HepG2 (cell line): Measurements from ENCODE around the gene CABP2. TPM values are rescaled to one million over a fixed set of nuclear protein-coding genes. Genes with fewer than 3 reads are reported as not detected.
A peak's percentile ranks its signal among the peaks of the same experiment; 100 is the strongest.

Experiments
- BATF2 ChIP-seq: sonication (generic); formaldehyde crosslinking; IDR thresholded peaks from 2 replicates; pipeline ENCODE4 v1.8.0; 2022; ENCODE audit warnings: mild to moderate bottlenecking, missing genetic modification reagents, moderate library complexity
- CENPBD1 ChIP-seq: sonication (generic); formaldehyde crosslinking; IDR thresholded peaks from 2 replicates; pipeline ENCODE4 v1.8.0; 2022; ENCODE audit warnings: missing genetic modification reagents, low read depth, mild to moderate bottlenecking, borderline replicate concordance
- EP300 ChIP-seq, 3 experiments: sonication (generic) in 1 of 3; formaldehyde crosslinking in 1 of 3; IDR thresholded peaks; 2 replicates each; pipeline versions ENCODE4 v1.5.1 to v1.6.1; 2011 to 2020; ENCODE audit warnings: low read depth in 2 of 3, low read length in 2 of 3, borderline replicate concordance in 1 of 3, improper control_type of control experiment in 1 of 3, mild to moderate bottlenecking in 1 of 3, missing genetic modification reagents in 1 of 3, moderate library complexity in 1 of 3
- HOXD1 ChIP-seq: sonication (generic); formaldehyde crosslinking; IDR thresholded peaks from 2 replicates; pipeline ENCODE4 v1.5.0; 2020; ENCODE audit warnings: missing genetic modification reagents
- MAZ ChIP-seq, 2 experiments: sonication (generic) in 1 of 2; formaldehyde crosslinking in 1 of 2; IDR thresholded peaks; 2 replicates each; pipeline versions ENCODE4 v1.5.0 to v1.6.1; 2012 to 2020; ENCODE audit warnings: low read depth in 2 of 2, mild to moderate bottlenecking in 2 of 2, borderline replicate concordance in 1 of 2, improper control_type of control experiment in 1 of 2, low read length in 1 of 2, missing genetic modification reagents in 1 of 2, moderate library complexity in 1 of 2
- RBFOX2 ChIP-seq: fragments of 200-400 bp; formaldehyde crosslinking; IDR thresholded peaks from 2 replicates; pipeline ENCODE4 v1.6.1; 2017; ENCODE audit warnings: low read depth, mild to moderate bottlenecking, low read length
- SMYD3 ChIP-seq: sonication (generic); formaldehyde crosslinking; IDR thresholded peaks from 2 replicates; pipeline ENCODE4 v1.8.1; 2023; ENCODE audit warnings: mild to moderate bottlenecking, missing genetic modification reagents
- SP1 ChIP-seq, 2 experiments: fragments of 450-650 bp in 1 of 2; sonication (generic) in 1 of 2; formaldehyde crosslinking in 1 of 2; IDR thresholded peaks; 2 replicates each; pipeline versions ENCODE4 v1.4.0 to v1.6.1; 2016 to 2020; ENCODE audit warnings: missing genetic modification reagents in 1 of 2
- SSRP1 ChIP-seq: IDR thresholded peaks from 2 replicates; pipeline ENCODE4 v1.6.1; 2016; ENCODE audit warnings: control low read depth
- TSC22D2 ChIP-seq: sonication (generic); formaldehyde crosslinking; IDR thresholded peaks from 2 replicates; pipeline ENCODE4 v1.5.1; 2020; ENCODE audit warnings: missing genetic modification reagents, mild to moderate bottlenecking, borderline replicate concordance
- XBP1 ChIP-seq: sonication (generic); formaldehyde crosslinking; IDR thresholded peaks from 2 replicates; pipeline ENCODE4 v1.5.0; 2020; ENCODE audit warnings: missing genetic modification reagents
- ZC3H4 ChIP-seq: sonication (generic); formaldehyde crosslinking; IDR thresholded peaks from 2 replicates; pipeline ENCODE4 v1.4.0; 2020; ENCODE audit warnings: missing genetic modification reagents, borderline replicate concordance
- ZFY ChIP-seq: sonication (generic); formaldehyde crosslinking; IDR thresholded peaks from 2 replicates; pipeline ENCODE4 v1.4.0; 2020; ENCODE audit warnings: missing genetic modification reagents
- ZNF121 ChIP-seq: sonication (generic); formaldehyde crosslinking; IDR thresholded peaks from 2 replicates; pipeline ENCODE4 v1.5.0; 2020; ENCODE audit warnings: mild to moderate bottlenecking, missing genetic modification reagents
- ZNF225 ChIP-seq: sonication (generic); formaldehyde crosslinking; IDR thresholded peaks from 2 replicates; pipeline ENCODE4 v1.4.0; 2020; ENCODE audit warnings: mild to moderate bottlenecking, missing genetic modification reagents
- ZSCAN21 ChIP-seq: sonication (generic); formaldehyde crosslinking; IDR thresholded peaks from 2 replicates; pipeline ENCODE4 v1.8.0; 2022; ENCODE audit warnings: mild to moderate bottlenecking, missing genetic modification reagents, moderate library complexity, borderline replicate concordance
- ZSCAN30 ChIP-seq: sonication (generic); formaldehyde crosslinking; IDR thresholded peaks from 2 replicates; pipeline ENCODE4 v1.5.0; 2020; ENCODE audit warnings: mild to moderate bottlenecking, missing genetic modification reagents
- polyA plus RNA-seq, 8 experiments: library from polyadenylated mRNA; depleted of rRNA in 3 of 8; stranded (reverse) in 7 of 8; unstranded in 1 of 8; fragments of >200 nt; fragmentation: Illumina TruSeq in 4 of 8; extraction: Trizol in 4 of 8; gene quantifications; 2 replicates each; pipeline versions ENCODE4 v1.2.1 to v1.2.3, GENCODE V29; 2011 to 2016; ENCODE audit warnings: low read depth in 4 of 8, missing spikeins in 1 of 8, mixed read lengths in 1 of 8; ENCODE audit not compliant: insufficient read depth in 1 of 8
- total RNA-seq, 5 experiments: library from RNA; depleted of rRNA; stranded (reverse); fragments of >200 nt; fragmentation: Illumina TruSeq; extraction: Trizol; gene quantifications; 2 replicates each; pipeline ENCODE4 v1.2.3, GENCODE V29; 2016; ENCODE audit warnings: low read depth in 1 of 5
- TF ChIP-seq, protein P1 (sequence below): sonication (generic); formaldehyde crosslinking; IDR thresholded peaks from 2 replicates; pipeline ENCODE4 v1.9.0; 2021; ENCODE audit warnings: mild to moderate bottlenecking, missing genetic modification reagents
- TF ChIP-seq, protein P2 (sequence below): sonication (generic); formaldehyde crosslinking; IDR thresholded peaks from 2 replicates; pipeline ENCODE4 v1.4.0; 2020; ENCODE audit warnings: missing genetic modification reagents

CABP2 gene
- total and polyA plus RNA-seq, 2 of the 13 experiments (the other 11 are each of a cell fraction or from before 2014, with no cell fraction given): not detected

- TF ChIP-seq, protein P1, sequence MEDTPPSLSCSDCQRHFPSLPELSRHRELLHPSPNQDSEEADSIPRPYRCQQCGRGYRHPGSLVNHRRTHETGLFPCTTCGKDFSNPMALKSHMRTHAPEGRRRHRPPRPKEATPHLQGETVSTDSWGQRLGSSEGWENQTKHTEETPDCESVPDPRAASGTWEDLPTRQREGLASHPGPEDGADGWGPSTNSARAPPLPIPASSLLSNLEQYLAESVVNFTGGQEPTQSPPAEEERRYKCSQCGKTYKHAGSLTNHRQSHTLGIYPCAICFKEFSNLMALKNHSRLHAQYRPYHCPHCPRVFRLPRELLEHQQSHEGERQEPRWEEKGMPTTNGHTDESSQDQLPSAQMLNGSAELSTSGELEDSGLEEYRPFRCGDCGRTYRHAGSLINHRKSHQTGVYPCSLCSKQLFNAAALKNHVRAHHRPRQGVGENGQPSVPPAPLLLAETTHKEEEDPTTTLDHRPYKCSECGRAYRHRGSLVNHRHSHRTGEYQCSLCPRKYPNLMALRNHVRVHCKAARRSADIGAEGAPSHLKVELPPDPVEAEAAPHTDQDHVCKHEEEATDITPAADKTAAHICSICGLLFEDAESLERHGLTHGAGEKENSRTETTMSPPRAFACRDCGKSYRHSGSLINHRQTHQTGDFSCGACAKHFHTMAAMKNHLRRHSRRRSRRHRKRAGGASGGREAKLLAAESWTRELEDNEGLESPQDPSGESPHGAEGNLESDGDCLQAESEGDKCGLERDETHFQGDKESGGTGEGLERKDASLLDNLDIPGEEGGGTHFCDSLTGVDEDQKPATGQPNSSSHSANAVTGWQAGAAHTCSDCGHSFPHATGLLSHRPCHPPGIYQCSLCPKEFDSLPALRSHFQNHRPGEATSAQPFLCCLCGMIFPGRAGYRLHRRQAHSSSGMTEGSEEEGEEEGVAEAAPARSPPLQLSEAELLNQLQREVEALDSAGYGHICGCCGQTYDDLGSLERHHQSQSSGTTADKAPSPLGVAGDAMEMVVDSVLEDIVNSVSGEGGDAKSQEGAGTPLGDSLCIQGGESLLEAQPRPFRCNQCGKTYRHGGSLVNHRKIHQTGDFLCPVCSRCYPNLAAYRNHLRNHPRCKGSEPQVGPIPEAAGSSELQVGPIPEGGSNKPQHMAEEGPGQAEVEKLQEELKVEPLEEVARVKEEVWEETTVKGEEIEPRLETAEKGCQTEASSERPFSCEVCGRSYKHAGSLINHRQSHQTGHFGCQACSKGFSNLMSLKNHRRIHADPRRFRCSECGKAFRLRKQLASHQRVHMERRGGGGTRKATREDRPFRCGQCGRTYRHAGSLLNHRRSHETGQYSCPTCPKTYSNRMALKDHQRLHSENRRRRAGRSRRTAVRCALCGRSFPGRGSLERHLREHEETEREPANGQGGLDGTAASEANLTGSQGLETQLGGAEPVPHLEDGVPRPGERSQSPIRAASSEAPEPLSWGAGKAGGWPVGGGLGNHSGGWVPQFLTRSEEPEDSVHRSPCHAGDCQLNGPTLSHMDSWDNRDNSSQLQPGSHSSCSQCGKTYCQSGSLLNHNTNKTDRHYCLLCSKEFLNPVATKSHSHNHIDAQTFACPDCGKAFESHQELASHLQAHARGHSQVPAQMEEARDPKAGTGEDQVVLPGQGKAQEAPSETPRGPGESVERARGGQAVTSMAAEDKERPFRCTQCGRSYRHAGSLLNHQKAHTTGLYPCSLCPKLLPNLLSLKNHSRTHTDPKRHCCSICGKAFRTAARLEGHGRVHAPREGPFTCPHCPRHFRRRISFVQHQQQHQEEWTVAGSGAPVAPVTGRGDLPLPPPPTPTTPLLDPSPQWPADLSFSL (CRISPR knock-in tag): no peak
- TF ChIP-seq ZNF121 (no peak), CENPBD1 (no peak), SP1 (IDR thresholded peaks at IDR 0.05) (no peak), SP1 (CRISPR knock-in tag; IDR thresholded peaks at IDR 0.05) (peak; percentile 43; the same call in 1 of the 2 replicates), MAZ (IDR thresholded peaks at IDR 0.05; ENCODE audit: borderline replicate concordance, low read depth, low read length) (peak; percentile 36; the same call in 1 of the 2 replicates), MAZ (CRISPR knock-in tag; IDR thresholded peaks at IDR 0.05; ENCODE audit: low read depth) (no peak), ZC3H4 (CRISPR knock-in tag) (no peak), XBP1 (CRISPR knock-in tag) (no peak), SMYD3 (no peak), RBFOX2 (peak; percentile 38), ZFY (CRISPR knock-in tag) (peak; percentile 20), EP300 (IDR thresholded peaks at IDR 0.05; ENCODE audit: low read depth in 2 of 2, low read length in 2 of 2) (no peak), EP300 (CRISPR knock-in tag; IDR thresholded peaks at IDR 0.05; ENCODE audit: borderline replicate concordance) (no peak), TSC22D2 (CRISPR knock-in tag) (no peak), HOXD1 (CRISPR knock-in tag) (no peak), ZSCAN30 (CRISPR knock-in tag) (no peak), BATF2 (CRISPR knock-in tag) (0 out of 2 replicates have a peak, but pooled peaks have one; percentile 3), ZSCAN21 (no peak), SSRP1 (CRISPR knock-in tag) (no peak), ZNF225 (CRISPR knock-in tag) (no peak)
- TF ChIP-seq, protein P2, sequence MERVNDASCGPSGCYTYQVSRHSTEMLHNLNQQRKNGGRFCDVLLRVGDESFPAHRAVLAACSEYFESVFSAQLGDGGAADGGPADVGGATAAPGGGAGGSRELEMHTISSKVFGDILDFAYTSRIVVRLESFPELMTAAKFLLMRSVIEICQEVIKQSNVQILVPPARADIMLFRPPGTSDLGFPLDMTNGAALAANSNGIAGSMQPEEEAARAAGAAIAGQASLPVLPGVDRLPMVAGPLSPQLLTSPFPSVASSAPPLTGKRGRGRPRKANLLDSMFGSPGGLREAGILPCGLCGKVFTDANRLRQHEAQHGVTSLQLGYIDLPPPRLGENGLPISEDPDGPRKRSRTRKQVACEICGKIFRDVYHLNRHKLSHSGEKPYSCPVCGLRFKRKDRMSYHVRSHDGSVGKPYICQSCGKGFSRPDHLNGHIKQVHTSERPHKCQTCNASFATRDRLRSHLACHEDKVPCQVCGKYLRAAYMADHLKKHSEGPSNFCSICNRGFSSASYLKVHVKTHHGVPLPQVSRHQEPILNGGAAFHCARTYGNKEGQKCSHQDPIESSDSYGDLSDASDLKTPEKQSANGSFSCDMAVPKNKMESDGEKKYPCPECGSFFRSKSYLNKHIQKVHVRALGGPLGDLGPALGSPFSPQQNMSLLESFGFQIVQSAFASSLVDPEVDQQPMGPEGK (CRISPR knock-in tag): peak; percentile 66
Observed at GRCh38 chr11:67504950-67505581, 18.2 kb downstream of the CABP2 start, which contains the start of gene PITPNM1 (continued).
